HG03354 (cell line): ENCODE results near the gene GATD1.

ENCODE experiments used
- ATAC-seq: cut with Tn5 transposase; IDR thresholded peaks from one replicate; pipeline ENCODE4 v1.9.1; 2021; ENCODE audit warnings: mild to moderate bottlenecking; ENCODE audit not compliant: unreplicated experiment, poor library complexity, severe bottlenecking

GATD1 gene

DNA sequence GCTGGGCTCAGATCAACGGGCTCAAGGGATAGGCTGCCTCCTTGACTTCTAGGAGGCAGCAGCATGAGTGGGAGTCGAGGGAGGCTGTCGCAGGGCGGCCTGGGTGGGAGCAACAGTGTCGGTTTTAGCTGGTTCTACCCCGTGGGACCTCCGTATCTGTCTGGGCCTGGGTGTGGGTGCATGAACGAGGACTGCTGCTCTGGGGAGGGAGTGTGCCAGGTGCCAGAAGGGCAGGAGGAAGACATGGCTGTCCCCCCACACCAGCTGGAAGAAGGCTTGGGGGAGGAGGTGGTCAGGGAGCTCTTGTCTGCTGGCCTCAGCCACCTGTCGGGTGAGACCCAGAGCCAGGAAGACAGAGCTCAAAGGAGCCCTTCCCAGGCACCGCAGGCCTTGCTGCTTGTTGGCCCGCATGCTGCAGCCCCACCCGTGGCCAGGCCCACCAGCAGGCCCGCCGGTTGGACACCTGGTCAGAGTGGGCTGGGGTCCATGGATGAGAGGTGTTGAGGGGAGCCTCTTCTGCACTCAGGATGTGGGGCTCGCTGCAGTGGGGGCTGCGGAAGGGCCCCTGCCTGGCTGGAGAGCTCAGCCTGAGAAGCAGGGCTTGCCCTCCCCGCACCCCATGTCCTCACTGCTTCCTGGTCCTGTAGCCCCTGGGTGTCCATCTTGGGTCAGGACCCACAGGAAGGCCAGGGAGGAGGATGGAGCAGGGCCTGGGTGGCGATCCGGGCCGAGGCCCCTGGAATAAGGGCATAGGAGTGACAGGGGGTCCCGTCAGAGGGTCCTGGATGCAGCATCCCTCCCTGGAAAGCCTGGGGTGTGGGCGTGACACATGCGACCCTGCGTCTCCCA is 9.2 kb upstream of the GATD1 start:
- no peak for ATAC-seq

GRCh38 chr11:783581-784015 is 6.3 kb upstream of the GATD1 start:
- ATAC-seq: no peak

GRCh38 chr11:782264-783174 is 5.2 kb upstream of the GATD1 start:
- no peak for ATAC-seq

- ATAC-seq: no peak
Measured at GRCh38 chr11:779955-780532, 2.8 kb upstream of the GATD1 start.

DNA sequence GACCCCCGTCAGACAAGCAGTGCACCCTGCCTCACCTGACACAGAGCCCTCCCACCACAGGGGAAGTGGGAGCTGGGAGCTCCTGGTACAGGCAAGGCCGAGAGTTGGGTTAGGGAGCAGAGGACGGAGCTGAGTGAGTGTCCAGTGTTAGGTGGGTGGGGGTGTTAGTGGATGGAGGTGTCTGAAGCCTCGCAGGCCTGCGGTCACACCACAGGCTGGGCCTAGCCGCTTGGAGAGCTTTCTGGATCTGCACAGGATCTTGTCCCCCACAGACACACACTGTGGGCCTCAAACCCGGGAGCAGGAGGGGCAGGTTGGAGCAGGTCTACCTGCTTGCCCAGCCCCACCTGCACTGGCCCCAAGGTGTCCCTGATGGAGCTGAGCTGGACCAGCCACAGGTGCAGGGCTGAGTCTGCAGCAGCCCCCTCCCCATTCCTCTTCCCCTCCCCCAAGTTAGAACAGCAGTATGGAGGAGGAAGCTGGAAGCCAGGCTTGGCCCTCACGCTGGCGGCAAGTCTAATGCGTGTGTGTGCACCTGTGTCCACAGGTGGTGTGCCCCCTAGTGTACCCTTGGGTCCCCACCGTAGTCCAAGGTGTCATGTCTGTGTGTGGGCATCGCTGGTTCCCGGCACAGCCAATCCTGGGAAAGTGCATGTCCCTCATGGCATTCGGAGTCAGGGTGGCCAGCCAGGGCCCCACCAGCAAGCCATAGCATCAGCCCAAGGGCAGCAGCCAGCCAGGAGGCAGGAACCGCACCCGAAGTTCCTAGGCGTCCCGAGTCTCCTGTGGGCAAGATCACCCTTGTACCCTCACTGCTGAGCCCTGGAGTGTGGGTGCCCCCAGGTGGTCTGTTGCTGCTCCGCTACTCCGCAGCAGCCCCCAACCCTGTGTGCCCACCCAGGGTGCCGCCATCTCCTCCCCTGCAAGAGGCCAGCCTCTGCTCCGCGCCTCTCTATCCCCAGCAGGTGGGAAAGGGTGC is 2.0 kb upstream of the GATD1 start:
- ATAC-seq: no peak

- peak; percentile 40 for ATAC-seq
Measured at GRCh38 chr11:776561-777287, 563 bp downstream of the GATD1 start.

GRCh38 chr11:776263-776560 is 1.1 kb downstream of the GATD1 start:
- no peak for ATAC-seq

DNA sequence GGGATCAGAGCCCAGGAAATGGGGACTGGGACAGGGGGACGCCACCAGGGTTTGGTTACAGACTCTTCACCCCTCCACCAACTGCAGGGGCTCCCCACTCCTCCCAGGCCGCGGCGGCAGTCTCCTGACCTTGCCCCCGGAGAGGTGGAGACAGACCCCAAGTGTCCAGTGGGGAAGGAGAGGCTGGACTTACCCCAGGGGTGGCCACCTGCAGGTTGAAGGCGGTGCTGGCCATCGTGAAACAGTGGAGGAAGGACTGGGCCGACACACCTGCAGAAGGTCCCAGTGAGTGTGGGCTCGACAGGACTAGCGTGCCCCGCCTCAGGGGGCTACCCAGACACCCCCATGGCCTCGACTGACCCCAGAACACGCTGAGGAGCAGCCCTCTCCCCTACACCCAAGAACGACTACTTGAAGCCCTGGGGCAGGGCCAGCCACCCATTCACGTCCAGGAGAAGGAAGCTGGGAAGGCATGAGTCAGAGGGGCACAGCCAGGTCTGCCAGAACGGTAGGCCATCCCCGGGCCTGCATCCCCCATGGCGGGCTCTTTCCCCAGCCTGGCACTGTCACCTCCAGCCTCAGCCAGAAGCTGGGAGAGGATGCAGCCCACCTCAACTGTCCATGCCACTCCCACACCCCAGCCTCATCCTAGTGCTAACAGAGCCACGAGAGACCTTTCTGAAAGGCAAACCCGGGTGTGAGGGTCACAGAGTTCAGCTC is 2.3 kb downstream of the GATD1 start:
- ATAC-seq: no peak

DNA sequence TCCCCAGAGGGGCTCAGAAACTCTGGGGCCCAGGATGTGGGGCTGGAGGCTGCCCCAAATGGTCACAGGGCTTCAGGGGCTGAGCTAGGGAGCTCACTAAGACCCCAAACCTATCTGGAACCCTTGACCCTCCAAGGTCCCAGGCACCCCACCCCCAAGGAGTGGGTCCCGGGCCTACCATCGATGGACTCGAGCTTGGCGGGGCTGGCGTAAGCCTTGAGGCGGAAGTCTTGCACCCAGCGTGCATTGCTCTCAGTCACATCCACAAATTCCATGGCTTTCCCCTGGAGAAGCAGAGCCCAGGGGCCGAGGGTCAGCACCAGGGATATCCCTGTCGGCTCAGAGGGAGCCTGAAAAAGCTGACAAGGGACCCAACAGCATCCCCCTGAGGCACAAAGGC is 3.5 kb downstream of the GATD1 start:
- ATAC-seq: no peak

GRCh38 chr11:773425-773824 is 3.9 kb downstream of the GATD1 start:
- ATAC-seq: no peak

- ATAC-seq: no peak
Measured at GRCh38 chr11:772429-773390, 4.6 kb downstream of the GATD1 start.

DNA sequence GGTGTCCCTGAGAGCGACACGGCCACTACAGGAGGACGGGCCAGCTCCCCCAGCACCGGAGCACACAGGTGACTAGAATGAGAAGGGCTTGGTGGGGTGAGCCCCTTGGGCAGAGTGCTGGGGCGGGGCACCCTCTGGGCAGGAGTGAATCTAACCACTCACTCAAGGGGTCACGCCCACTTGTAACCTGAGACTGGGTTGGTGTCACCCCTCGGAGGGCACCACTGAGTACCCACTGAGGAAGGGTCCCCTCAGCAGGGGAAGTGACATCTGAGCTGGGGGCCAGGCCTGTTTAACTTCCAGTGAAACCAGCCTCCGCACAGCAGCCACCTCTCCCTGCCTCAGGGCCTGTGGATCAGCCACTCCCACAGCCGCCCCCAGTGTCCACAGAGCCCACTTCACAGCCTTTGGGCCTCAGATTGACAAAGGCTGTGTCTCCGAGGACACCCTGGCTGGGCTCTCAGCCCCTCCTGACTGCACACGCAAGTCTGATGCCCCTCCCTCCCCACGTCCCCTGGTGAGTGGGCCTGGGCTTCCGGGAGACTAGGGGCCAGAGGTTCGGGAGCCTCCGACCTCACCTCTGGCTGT is 5.6 kb downstream of the GATD1 start:
- ATAC-seq: no peak

- ATAC-seq: no peak
Measured at GRCh38 chr11:770642-771616, 6.4 kb downstream of the GATD1 start.

DNA sequence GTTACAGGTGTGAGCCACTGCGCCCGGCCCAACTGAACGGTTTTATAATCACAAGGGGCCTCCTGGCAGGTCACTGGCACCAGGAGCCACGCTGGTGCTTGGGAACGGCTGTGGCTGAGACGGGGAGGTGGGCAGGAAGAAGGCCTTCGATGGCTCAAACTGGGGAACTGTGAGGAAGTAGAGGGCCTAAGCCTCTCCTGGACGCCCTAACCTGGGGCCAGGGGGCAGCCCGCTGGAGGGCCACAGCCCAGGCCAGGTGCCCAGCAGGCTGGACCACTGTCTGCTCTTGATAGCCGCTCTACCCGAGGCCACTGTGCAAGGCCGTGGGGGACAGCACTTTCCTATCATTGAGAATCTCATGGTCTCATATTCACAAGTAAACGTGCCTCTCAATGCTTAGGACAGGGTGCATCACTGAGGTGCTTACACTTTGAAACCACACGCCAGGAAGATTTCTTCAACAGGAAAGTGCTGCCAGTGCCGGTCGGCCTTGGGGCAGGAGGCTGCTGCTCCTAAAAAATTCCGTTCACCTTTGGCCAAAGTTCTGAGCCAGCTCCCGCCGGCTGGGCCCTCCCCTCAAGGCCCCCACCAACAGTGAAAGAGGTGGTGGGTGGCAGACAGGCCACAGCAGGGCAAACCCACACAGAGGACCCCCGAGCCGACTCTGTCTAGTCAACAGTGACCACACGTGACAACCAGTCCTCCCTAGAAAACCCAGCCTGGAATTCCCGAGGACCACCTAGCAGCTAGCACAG is 7.2 kb downstream of the GATD1 start:
- ATAC-seq: no peak

DNA sequence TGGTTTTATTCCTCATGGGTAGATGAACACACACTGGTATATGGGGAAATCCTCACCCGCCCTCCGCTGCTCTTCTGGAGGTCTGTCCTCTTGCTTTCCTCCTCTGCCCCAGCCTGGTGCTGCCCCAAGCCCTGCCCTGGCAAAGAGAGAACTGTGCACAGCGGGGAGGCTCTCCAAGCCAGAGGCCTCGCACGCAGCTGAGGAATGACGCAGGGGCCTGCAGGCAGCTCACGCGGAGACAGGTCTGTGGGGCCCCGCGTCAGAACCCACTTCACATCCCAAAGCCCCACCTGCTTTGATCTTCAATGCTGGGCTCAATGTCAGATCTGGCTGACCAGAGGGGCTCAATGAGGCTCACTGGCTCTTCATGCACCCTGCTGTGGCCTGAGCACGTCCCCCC is 10.0 kb downstream of the GATD1 start:
- ATAC-seq: no peak
